GM12872 (cell line): ENCODE measurements around the gene POU6F2.

Experiments
- CTCF ChIP-seq: IDR thresholded peaks from 3 replicates; pipeline ENCODE4 v1.5.1; 2011; ENCODE audit warnings: low read depth, mild to moderate bottlenecking, low read length, moderate library complexity; ENCODE audit not compliant: insufficient read depth

The POU6F2 gene

GRCh38 chr7:39186131-39186530 lies 208.4 kb downstream of the POU6F2 start:
- TF ChIP-seq CTCF = no peak

GRCh38 chr7:39186671-39187070 lies 209.0 kb downstream of the POU6F2 start:
- no peak for TF ChIP-seq CTCF

GRCh38 chr7:39187130-39187529 lies 209.4 kb downstream of the POU6F2 start:
- no peak for TF ChIP-seq CTCF

- TF ChIP-seq CTCF = no peak
Measured at GRCh38 chr7:39192476-39192875, 214.8 kb downstream of the POU6F2 start.

- TF ChIP-seq CTCF = no peak
Measured at GRCh38 chr7:39195967-39196366, 218.3 kb downstream of the POU6F2 start.

GRCh38 chr7:39197831-39198230 lies 220.1 kb downstream of the POU6F2 start:
- TF ChIP-seq CTCF = no peak

GRCh38 chr7:39198556-39198955 lies 220.8 kb downstream of the POU6F2 start:
- TF ChIP-seq CTCF = no peak

- no peak for TF ChIP-seq CTCF
Measured at GRCh38 chr7:39199006-39199405, 221.3 kb downstream of the POU6F2 start.
